ENCODE measurements around the gene SHMT2. TPM values are rescaled to one million over a fixed set of nuclear protein-coding genes. Genes with fewer than 3 reads are reported as not detected.

Gene SHMT2
- total and polyA plus RNA-seq, 9 of the 15 experiments (the other 6 are each of a cell fraction or from before 2014, with no cell fraction given), result 46.1 to 319 (median 115) TPM

DNA sequence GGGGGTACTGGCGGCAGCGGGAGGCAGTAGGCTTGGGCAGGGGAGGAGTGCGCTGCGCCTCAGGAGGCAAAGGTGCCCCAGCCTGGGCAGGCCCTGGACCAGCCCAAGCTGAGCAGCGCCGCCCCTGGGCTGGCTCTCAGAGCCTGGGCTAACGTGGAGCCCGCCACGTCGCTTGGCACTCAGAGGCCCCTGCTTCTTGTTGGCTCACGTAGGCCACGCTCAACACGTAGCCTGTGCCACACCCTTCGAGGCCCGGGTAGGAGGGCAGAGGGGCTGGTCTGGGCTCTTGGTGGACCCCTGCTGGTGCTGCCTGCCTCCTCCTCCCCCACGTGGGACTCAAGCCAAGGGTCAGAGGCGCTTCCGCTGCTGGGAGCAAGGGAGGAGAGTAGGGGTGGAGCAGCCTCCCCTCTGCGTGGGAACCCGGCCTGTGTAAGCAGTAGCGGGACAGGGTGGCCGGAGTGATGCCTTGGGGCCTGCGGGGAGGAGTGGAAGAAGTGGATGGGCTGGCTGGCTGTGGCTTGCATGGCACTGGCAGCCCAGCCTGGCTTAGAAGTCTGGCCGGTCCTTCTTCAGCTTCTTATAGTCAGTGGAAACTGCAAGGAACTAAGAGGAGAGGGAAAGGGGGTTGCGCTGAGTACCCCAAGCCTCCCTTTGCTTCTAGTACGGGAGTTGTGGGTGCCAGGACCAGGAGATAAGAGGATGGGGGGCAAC, 5.7 kb downstream of the SHMT2 start (continued):
- no peak for TF ChIP-seq CEBPG (CRISPR knock-in tag; IDR thresholded peaks at IDR 0.05)
- no peak for TF ChIP-seq CEBPG (tag; conservative IDR thresholded peaks at IDR 0.05 in 1 of 2, IDR thresholded peaks at IDR 0.05 in 1 of 2)
- TF ChIP-seq ZNF717 (CRISPR knock-in tag; IDR thresholded peaks at IDR 0.05), result no peak
- no peak for TF ChIP-seq PPARD (CRISPR knock-in tag; IDR thresholded peaks at IDR 0.05)
- TF ChIP-seq, protein P1, sequence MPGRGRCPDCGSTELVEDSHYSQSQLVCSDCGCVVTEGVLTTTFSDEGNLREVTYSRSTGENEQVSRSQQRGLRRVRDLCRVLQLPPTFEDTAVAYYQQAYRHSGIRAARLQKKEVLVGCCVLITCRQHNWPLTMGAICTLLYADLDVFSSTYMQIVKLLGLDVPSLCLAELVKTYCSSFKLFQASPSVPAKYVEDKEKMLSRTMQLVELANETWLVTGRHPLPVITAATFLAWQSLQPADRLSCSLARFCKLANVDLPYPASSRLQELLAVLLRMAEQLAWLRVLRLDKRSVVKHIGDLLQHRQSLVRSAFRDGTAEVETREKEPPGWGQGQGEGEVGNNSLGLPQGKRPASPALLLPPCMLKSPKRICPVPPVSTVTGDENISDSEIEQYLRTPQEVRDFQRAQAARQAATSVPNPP (IDR thresholded peaks at IDR 0.05; ENCODE audit: borderline replicate concordance, insufficient read depth, insufficient read length), result no peak
- TF ChIP-seq, protein P2, sequence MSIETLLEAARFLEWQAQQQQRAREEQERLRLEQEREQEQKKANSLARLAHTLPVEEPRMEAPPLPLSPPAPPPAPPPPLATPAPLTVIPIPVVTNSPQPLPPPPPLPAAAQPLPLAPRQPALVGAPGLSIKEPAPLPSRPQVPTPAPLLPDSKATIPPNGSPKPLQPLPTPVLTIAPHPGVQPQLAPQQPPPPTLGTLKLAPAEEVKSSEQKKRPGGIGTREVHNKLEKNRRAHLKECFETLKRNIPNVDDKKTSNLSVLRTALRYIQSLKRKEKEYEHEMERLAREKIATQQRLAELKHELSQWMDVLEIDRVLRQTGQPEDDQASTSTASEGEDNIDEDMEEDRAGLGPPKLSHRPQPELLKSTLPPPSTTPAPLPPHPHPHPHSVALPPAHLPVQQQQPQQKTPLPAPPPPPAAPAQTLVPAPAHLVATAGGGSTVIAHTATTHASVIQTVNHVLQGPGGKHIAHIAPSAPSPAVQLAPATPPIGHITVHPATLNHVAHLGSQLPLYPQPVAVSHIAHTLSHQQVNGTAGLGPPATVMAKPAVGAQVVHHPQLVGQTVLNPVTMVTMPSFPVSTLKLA (conservative IDR thresholded peaks at IDR 0.05), result peak in 1 of 2 experiments; percentile 49; a peak in 1 of 4 replicates
- TF ChIP-seq, protein P3, sequence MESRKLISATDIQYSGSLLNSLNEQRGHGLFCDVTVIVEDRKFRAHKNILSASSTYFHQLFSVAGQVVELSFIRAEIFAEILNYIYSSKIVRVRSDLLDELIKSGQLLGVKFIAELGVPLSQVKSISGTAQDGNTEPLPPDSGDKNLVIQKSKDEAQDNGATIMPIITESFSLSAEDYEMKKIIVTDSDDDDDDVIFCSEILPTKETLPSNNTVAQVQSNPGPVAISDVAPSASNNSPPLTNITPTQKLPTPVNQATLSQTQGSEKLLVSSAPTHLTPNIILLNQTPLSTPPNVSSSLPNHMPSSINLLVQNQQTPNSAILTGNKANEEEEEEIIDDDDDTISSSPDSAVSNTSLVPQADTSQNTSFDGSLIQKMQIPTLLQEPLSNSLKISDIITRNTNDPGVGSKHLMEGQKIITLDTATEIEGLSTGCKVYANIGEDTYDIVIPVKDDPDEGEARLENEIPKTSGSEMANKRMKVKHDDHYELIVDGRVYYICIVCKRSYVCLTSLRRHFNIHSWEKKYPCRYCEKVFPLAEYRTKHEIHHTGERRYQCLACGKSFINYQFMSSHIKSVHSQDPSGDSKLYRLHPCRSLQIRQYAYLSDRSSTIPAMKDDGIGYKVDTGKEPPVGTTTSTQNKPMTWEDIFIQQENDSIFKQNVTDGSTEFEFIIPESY (CRISPR knock-in tag; IDR thresholded peaks at IDR 0.05), result peak; percentile 47; the same call in 1 of the 2 replicates
- TF ChIP-seq ZC3H4 (CRISPR knock-in tag; IDR thresholded peaks at IDR 0.05; ENCODE audit: borderline replicate concordance), result no peak
- TF ChIP-seq EGR1 (conservative IDR thresholded peaks at IDR 0.05), result peak; percentile 73
- TF ChIP-seq, protein P4, sequence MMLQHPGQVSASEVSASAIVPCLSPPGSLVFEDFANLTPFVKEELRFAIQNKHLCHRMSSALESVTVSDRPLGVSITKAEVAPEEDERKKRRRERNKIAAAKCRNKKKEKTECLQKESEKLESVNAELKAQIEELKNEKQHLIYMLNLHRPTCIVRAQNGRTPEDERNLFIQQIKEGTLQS (IDR thresholded peaks at IDR 0.05), result no peak
- TF ChIP-seq, protein P4 (CRISPR knock-in tag; conservative IDR thresholded peaks at IDR 0.05), result no peak
- TF ChIP-seq FOS (IDR thresholded peaks at IDR 0.05; ENCODE audit: extremely low read depth, insufficient read length), result no peak
- no peak for TF ChIP-seq CC2D1A (IDR thresholded peaks at IDR 0.05)

Data from K562 (cell line).